ENCODE data around the gene SHISA9. TPM values are rescaled to one million over a fixed set of nuclear protein-coding genes. Genes with fewer than 3 reads are reported as not detected.
"Not testable (repeated sequence)": the region's sequence is repeated elsewhere in the genome, so short reads cannot be mapped to it uniquely, and the experiment has no call there.

SHISA9 gene
- total RNA-seq, 3 donors from 2014 or later (not counting 1 experiment from before 2014, with no cell fraction given), result 0.05 TPM; not detected in 2

- Histone ChIP-seq H3K36me3 (ENCODE audit: control insufficient read depth, insufficient read depth, low read length) (no peaks in the 10 kb centered on the region), H3K27me3 (ENCODE audit: control insufficient read depth, insufficient read depth, low read length) (no peaks in the 10 kb centered on the region), H3K27ac (ENCODE audit: low read length) (no peak overlapping the region), H3K9me3 (ENCODE audit: control insufficient read depth, insufficient read depth, low read length) (no peaks in the 10 kb centered on the region), H3K4me3 (ENCODE audit: low read length) (no peak overlapping the region), H3K4me1 (ENCODE audit: control insufficient read depth, insufficient read depth, low read length) (no peaks in the 10 kb centered on the region)
- ATAC-seq, result no peak
- Mint-ChIP-seq H3K9me3 (no peaks in the 10 kb centered on the region), H3K27ac (no peak overlapping the region), H3K36me3 (no peaks in the 10 kb centered on the region), H3K27me3 (ENCODE audit: low read depth in 2 of 2) (peaks cover 0 to 17% of the 10 kb centered on the region in 2 donors), H3K4me1 (no peaks in the 10 kb centered on the region), H3K4me3 (no peak overlapping the region)
- no peak for TF ChIP-seq CTCF (IDR thresholded peaks at IDR 0.05)
- no peak for DNase-seq
- 60% methylated on average over 1 of the region's 1 CpG for WGBS (ENCODE audit: insufficient coverage)
- intact Hi-C loops (cut with micrococcal nuclease), result no loop called here
Measured at GRCh38 chr16:12917653-12918052, 16.3 kb downstream of the SHISA9 start.

GRCh38 chr16:12920739-12921138 lies 19.3 kb downstream of the SHISA9 start:
- intact Hi-C loops (cut with micrococcal nuclease), result no loop called here
- WGBS (ENCODE audit: insufficient coverage), result 71% methylated on average over 1 of the region's 4 CpGs
- no peak for DNase-seq

GRCh38 chr16:12923640-12924039 lies 22.2 kb downstream of the SHISA9 start:
- 92% methylated on average over 1 of the region's 6 CpGs for WGBS (ENCODE audit: insufficient coverage)
- H3K27me3 Mint-ChIP-seq (ENCODE audit: low read depth in 2 of 2); H3K36me3 ChIP-seq (ENCODE audit: control insufficient read depth, insufficient read depth, low read length); H3K27me3 ChIP-seq (ENCODE audit: control insufficient read depth, insufficient read depth, low read length); H3K9me3 Mint-ChIP-seq; H3K4me1 ChIP-seq (ENCODE audit: control insufficient read depth, insufficient read depth, low read length); intact Hi-C loops (cut with micrococcal nuclease); DNase-seq; H3K27ac Mint-ChIP-seq; H3K4me1 Mint-ChIP-seq; H3K9me3 ChIP-seq (ENCODE audit: control insufficient read depth, insufficient read depth, low read length); H3K4me3 Mint-ChIP-seq; H3K27ac ChIP-seq (ENCODE audit: low read length); H3K36me3 Mint-ChIP-seq; ATAC-seq; H3K4me3 ChIP-seq (ENCODE audit: low read length): not testable (repeated sequence)

More at GRCh38 chr16:12920739-12921138, 19.3 kb downstream of the SHISA9 start:
- H3K27ac ChIP-seq (ENCODE audit: low read length), result no peak overlapping the region
- H3K9me3 Mint-ChIP-seq, result no peaks in the 10 kb centered on the region
- H3K36me3 Mint-ChIP-seq, result no peaks in the 10 kb centered on the region
- H3K4me3 Mint-ChIP-seq, result no peak overlapping the region
- no peaks in the 10 kb centered on the region for H3K36me3 ChIP-seq (ENCODE audit: control insufficient read depth, insufficient read depth, low read length)
- H3K4me1 Mint-ChIP-seq, result no peaks in the 10 kb centered on the region
- no peak overlapping the region for H3K27ac Mint-ChIP-seq
- no peak for TF ChIP-seq CTCF (IDR thresholded peaks at IDR 0.05)
- H3K4me1 ChIP-seq (ENCODE audit: control insufficient read depth, insufficient read depth, low read length), result no peaks in the 10 kb centered on the region
- no peaks in the 10 kb centered on the region for H3K27me3 ChIP-seq (ENCODE audit: control insufficient read depth, insufficient read depth, low read length)
- H3K4me3 ChIP-seq (ENCODE audit: low read length), result no peak overlapping the region
- peaks cover 0 to 17% of the 10 kb centered on the region in 2 donors for H3K27me3 Mint-ChIP-seq (ENCODE audit: low read depth in 2 of 2)
- no peaks in the 10 kb centered on the region for H3K9me3 ChIP-seq (ENCODE audit: control insufficient read depth, insufficient read depth, low read length)
- ATAC-seq, result no peak

GRCh38 chr16:12925026-12925800 lies 23.8 kb downstream of the SHISA9 start:
- Histone ChIP-seq H3K36me3 (ENCODE audit: control insufficient read depth, insufficient read depth, low read length) (no peaks in the 10 kb centered on the region), H3K4me3 (ENCODE audit: low read length) (no peak overlapping the region), H3K4me1 (ENCODE audit: control insufficient read depth, insufficient read depth, low read length) (no peaks in the 10 kb centered on the region), H3K27me3 (ENCODE audit: control insufficient read depth, insufficient read depth, low read length) (peaks cover 2% of the 10 kb centered on the region), H3K9me3 (ENCODE audit: control insufficient read depth, insufficient read depth, low read length) (no peaks in the 10 kb centered on the region), H3K27ac (ENCODE audit: low read length) (no peak overlapping the region)
- DNase-seq (no peak), ATAC-seq (no peak)
- TF ChIP-seq CTCF (IDR thresholded peaks at IDR 0.05), result no peak
- WGBS (ENCODE audit: insufficient coverage), result 89% methylated on average over 6 of the region's 7 CpGs
- Mint-ChIP-seq H3K9me3 (no peaks in the 10 kb centered on the region), H3K27me3 (ENCODE audit: low read depth in 2 of 2) (no peaks in the 10 kb centered on the region), H3K36me3 (no peaks in the 10 kb centered on the region), H3K4me3 (no peak overlapping the region), H3K4me1 (no peaks in the 10 kb centered on the region), H3K27ac (no peak overlapping the region)
- intact Hi-C loops (cut with micrococcal nuclease), result no loop called here
